K562 (cell line): ENCODE measurements around the gene ARHGEF1. TPM values are rescaled to one million over a fixed set of nuclear protein-coding genes. Genes with fewer than 3 reads are reported as not detected.

Source experiments
- CREB1 ChIP-seq, 2 experiments: sonication (generic) in 1 of 2; formaldehyde crosslinking in 1 of 2; IDR thresholded peaks; 2 replicates each; pipeline versions ENCODE4 v1.6.1 to v1.8.0; 2012 to 2022; ENCODE audit warnings: inconsistent platforms in 1 of 2, mild to moderate bottlenecking in 1 of 2, missing genetic modification reagents in 1 of 2, moderate library complexity in 1 of 2
- NCOA4 ChIP-seq: fragments of 450-650 bp; IDR thresholded peaks from 2 replicates; pipeline ENCODE4 v1.6.1; 2018; ENCODE audit warnings: mild to moderate bottlenecking; ENCODE audit not compliant: partially characterized antibody
- REST ChIP-seq, 2 experiments: fragments of 450-650 bp; formaldehyde crosslinking in 1 of 2; IDR thresholded peaks; 2 replicates each; pipeline versions ENCODE4 v1.4.0 to v1.6.1; 2014 to 2020; ENCODE audit warnings: mild to moderate bottlenecking in 2 of 2, borderline replicate concordance in 1 of 2, low read depth in 1 of 2
- ZFX ChIP-seq: sonication (generic); formaldehyde crosslinking; IDR thresholded peaks from 2 replicates; pipeline ENCODE4 v1.8.0; 2022; ENCODE audit warnings: mild to moderate bottlenecking, missing genetic modification reagents, moderate library complexity
- polyA plus RNA-seq, 8 experiments: library from polyadenylated mRNA; depleted of rRNA in 4 of 8; stranded (reverse) in 5 of 8; unstranded in 3 of 8; fragments of >200 nt; fragmentation: Nextera tagmentation in 2 of 8; fragmentation: Illumina TruSeq in 1 of 8; extraction: Ambion mirVana in 2 of 8; extraction: Trizol in 1 of 8; gene quantifications; 2 replicates each; pipeline versions ENCODE4 v1.2.1 to v1.2.3, GENCODE V29; 2011 to 2014; ENCODE audit warnings: inconsistent platforms in 1 of 8, missing spikeins in 1 of 8
- total RNA-seq, 7 experiments: library from RNA; depleted of rRNA in 6 of 7; stranded (reverse); fragments of >200 nt in 6 of 7; fragmentation: Illumina TruSeq in 2 of 7; extraction: Trizol in 2 of 7; gene quantifications; 2 replicates each; pipeline versions ENCODE4 v1.2.1 to v1.2.3, GENCODE V29; 2011 to 2021; ENCODE audit warnings: low replicate concordance in 1 of 7

The ARHGEF1 gene
- total and polyA plus RNA-seq, 9 of the 15 experiments (the other 6 are each of a cell fraction or from before 2014, with no cell fraction given): 1.9 to 149 (median 29.8) TPM

DNA sequence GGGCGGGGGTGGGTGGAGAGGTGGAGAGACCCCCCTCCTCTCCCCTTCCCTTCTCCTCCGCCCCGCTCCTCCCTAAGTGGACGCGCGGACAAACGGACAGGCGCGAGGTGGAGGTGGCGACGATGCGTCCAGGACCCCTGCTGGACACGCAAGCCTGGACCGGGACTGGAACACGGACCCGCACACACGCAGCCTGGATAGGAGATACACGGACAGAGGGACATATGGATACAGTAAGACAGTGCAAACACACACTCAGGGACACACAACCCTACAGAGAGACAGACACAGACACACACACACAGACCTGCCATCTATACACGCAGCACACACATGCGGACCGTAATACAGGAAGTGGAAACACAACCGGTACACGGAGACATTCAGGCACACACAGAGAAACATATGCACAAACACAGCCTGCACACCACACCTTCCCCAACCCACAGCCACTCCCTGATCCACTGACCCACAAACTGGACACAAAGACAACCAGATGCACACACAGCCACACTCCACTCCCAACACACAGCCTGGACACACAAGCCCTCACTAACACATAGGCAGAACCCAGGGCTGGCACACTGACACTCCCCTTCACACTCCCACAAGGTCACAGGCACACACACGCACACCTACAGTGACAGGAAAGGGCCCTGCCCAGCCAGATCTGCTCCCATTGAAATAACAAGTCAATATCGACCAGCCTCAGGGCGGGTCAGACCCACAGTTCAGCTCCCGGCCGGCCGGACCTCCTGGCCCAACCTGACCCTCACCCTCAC is 46.0 kb downstream of the ARHGEF1 start (continued):
- TF ChIP-seq REST (IDR thresholded peaks at IDR 0.05; ENCODE audit: borderline replicate concordance) (no peak), REST (CRISPR knock-in tag; IDR thresholded peaks at IDR 0.05; ENCODE audit: low read depth) (0 out of 2 replicates have a peak, but pooled peaks have one; percentile 24), NCOA4 (no peak), CREB1 (IDR thresholded peaks at IDR 0.05) (no peak; the same call in 1 of the 2 replicates), CREB1 (CRISPR knock-in tag; IDR thresholded peaks at IDR 0.05) (no peak), ZFX (CRISPR knock-in tag) (no peak)
